ENCODE measurements around the gene TTC5.

- no peak for TF ChIP-seq CTCF (IDR thresholded peaks at IDR 0.05)
- no peak for TF ChIP-seq EZH2 (IDR thresholded peaks at IDR 0.05; ENCODE audit: borderline replicate concordance, insufficient read depth, low read depth, low read length, poor library complexity, severe bottlenecking)
Measured at GRCh38 chr14:20274062-20274461, 31.7 kb downstream of the TTC5 start.
